ENCODE measurements around the gene CERS2.
A peak's percentile ranks its signal among the peaks of the same experiment; 100 is the strongest.

Gene CERS2

DNA sequence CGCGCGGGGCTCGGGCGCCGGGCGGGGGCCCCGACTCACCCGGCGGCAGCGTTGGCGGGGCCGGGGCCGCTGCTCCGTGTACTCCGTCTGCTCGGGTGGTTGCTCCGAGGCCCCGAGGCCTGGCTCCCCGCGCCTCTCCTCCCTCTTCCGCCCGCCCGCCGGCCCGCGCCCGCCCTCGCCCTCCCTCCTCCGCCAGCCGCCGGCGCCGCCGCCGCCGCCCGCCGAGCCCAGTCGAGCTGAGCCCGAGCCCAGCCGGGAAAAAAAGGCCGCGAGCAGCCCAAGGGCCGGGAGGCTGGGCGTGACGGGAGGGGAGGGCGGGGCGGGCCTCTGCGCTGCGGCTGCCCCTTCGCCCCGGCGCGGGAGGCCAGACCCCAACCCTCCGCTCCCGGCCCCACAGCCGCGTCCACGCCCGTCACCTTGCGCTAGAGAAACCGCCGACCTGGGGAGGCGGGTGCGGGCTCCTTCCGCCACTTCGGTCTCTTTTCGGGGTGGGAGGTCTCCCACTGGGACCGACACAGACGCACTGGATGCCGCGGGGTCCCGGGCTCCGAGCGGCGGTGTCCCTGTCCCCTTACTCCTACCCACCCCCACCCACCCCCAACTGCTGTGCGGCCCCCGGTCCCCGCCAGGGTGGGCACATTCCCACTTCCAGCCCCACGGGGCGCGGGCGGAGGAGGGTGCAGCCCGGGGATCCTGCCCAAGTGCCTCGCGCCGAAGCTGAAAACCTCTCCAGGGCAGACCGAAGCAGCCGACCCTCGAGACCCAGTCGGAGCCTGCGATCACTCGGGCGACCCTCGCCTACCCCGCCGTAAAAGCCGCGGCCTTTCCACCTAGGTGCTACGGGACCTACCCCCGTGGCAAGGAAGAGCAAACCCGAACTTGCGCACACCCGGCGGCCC lies at the start of gene CERS2 (continued):
- TF ChIP-seq SP7 (tag by site-specific recombination; IDR thresholded peaks at IDR 0.05) (no peak), HOXD13 (CRISPR knock-in tag; IDR thresholded peaks at IDR 0.05; ENCODE audit: borderline replicate concordance) (no peak), ZXDB (tag by site-specific recombination; IDR thresholded peaks at IDR 0.05) (peak; percentile 42; the same call in 1 of the 2 replicates), ZNF433 (tag by site-specific recombination; IDR thresholded peaks at IDR 0.05; ENCODE audit: low read depth) (no peak), REPIN1 (tag by site-specific recombination; IDR thresholded peaks at IDR 0.05; ENCODE audit: low read depth) (no peak), GFI1B (tag by site-specific recombination; IDR thresholded peaks at IDR 0.05) (no peak), ZNF792 (tag by site-specific recombination; IDR thresholded peaks at IDR 0.05) (no peak), SP2 (tag by site-specific recombination; IDR thresholded peaks at IDR 0.05) (peak; percentile 51; the same call in 1 of the 2 replicates), ZNF114 (tag by site-specific recombination; IDR thresholded peaks at IDR 0.05) (no peak), ZBTB20 (tag by site-specific recombination; IDR thresholded peaks at IDR 0.05) (peak; percentile 65; the same call in 1 of the 2 replicates), KLF8 (tag by site-specific recombination; IDR thresholded peaks at IDR 0.05) (peak; percentile 51; the same call in 1 of the 2 replicates), ZNF514 (tag by site-specific recombination; IDR thresholded peaks at IDR 0.05) (no peak), ZNF23 (tag by site-specific recombination; IDR thresholded peaks at IDR 0.05; ENCODE audit: borderline replicate concordance) (no peak), GLI2 (tag by site-specific recombination; IDR thresholded peaks at IDR 0.05; ENCODE audit: borderline replicate concordance, low read depth) (no peak), ZNF112 (tag by site-specific recombination; IDR thresholded peaks at IDR 0.05) (no peak), GLIS2 (tag by site-specific recombination; IDR thresholded peaks at IDR 0.05) (peak; percentile 89), ZNF157 (tag by site-specific recombination; IDR thresholded peaks at IDR 0.05) (no peak), YY1 (tag by site-specific recombination; IDR thresholded peaks at IDR 0.05) (no peak), KLF16 (tag by site-specific recombination; IDR thresholded peaks at IDR 0.05) (no peak), ZNF175 (tag by site-specific recombination; IDR thresholded peaks at IDR 0.05) (no peak), ZNF560 (tag by site-specific recombination; IDR thresholded peaks at IDR 0.05; ENCODE audit: borderline replicate concordance) (no peak), WT1 (tag by site-specific recombination; IDR thresholded peaks at IDR 0.05) (no peak), EGR2 (tag by site-specific recombination; IDR thresholded peaks at IDR 0.05; ENCODE audit: low read depth) (no peak), ZNF16 (tag by site-specific recombination; IDR thresholded peaks at IDR 0.05; ENCODE audit: low read depth) (no peak), MYNN (tag by site-specific recombination; IDR thresholded peaks at IDR 0.05; ENCODE audit: borderline replicate concordance) (no peak), TCF7L2 (IDR thresholded peaks at IDR 0.05; ENCODE audit: borderline replicate concordance, low read depth, low read length) (no peak), ZNF521 (tag by site-specific recombination; IDR thresholded peaks at IDR 0.05) (no peak), ZNF202 (tag by site-specific recombination; IDR thresholded peaks at IDR 0.05; ENCODE audit: borderline replicate concordance) (no peak), TRIM28 (IDR thresholded peaks at IDR 0.05; ENCODE audit: borderline replicate concordance, low read length) (no peak)
- TF ChIP-seq, protein P1, sequence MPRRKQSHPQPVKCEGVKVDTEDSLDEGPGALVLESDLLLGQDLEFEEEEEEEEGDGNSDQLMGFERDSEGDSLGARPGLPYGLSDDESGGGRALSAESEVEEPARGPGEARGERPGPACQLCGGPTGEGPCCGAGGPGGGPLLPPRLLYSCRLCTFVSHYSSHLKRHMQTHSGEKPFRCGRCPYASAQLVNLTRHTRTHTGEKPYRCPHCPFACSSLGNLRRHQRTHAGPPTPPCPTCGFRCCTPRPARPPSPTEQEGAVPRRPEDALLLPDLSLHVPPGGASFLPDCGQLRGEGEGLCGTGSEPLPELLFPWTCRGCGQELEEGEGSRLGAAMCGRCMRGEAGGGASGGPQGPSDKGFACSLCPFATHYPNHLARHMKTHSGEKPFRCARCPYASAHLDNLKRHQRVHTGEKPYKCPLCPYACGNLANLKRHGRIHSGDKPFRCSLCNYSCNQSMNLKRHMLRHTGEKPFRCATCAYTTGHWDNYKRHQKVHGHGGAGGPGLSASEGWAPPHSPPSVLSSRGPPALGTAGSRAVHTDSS (tag by site-specific recombination; IDR thresholded peaks at IDR 0.05): no peak
- TF ChIP-seq, protein P2, sequence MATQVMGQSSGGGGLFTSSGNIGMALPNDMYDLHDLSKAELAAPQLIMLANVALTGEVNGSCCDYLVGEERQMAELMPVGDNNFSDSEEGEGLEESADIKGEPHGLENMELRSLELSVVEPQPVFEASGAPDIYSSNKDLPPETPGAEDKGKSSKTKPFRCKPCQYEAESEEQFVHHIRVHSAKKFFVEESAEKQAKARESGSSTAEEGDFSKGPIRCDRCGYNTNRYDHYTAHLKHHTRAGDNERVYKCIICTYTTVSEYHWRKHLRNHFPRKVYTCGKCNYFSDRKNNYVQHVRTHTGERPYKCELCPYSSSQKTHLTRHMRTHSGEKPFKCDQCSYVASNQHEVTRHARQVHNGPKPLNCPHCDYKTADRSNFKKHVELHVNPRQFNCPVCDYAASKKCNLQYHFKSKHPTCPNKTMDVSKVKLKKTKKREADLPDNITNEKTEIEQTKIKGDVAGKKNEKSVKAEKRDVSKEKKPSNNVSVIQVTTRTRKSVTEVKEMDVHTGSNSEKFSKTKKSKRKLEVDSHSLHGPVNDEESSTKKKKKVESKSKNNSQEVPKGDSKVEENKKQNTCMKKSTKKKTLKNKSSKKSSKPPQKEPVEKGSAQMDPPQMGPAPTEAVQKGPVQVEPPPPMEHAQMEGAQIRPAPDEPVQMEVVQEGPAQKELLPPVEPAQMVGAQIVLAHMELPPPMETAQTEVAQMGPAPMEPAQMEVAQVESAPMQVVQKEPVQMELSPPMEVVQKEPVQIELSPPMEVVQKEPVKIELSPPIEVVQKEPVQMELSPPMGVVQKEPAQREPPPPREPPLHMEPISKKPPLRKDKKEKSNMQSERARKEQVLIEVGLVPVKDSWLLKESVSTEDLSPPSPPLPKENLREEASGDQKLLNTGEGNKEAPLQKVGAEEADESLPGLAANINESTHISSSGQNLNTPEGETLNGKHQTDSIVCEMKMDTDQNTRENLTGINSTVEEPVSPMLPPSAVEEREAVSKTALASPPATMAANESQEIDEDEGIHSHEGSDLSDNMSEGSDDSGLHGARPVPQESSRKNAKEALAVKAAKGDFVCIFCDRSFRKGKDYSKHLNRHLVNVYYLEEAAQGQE (tag by site-specific recombination; IDR thresholded peaks at IDR 0.05): no peak
- TF ChIP-seq, protein P3, sequence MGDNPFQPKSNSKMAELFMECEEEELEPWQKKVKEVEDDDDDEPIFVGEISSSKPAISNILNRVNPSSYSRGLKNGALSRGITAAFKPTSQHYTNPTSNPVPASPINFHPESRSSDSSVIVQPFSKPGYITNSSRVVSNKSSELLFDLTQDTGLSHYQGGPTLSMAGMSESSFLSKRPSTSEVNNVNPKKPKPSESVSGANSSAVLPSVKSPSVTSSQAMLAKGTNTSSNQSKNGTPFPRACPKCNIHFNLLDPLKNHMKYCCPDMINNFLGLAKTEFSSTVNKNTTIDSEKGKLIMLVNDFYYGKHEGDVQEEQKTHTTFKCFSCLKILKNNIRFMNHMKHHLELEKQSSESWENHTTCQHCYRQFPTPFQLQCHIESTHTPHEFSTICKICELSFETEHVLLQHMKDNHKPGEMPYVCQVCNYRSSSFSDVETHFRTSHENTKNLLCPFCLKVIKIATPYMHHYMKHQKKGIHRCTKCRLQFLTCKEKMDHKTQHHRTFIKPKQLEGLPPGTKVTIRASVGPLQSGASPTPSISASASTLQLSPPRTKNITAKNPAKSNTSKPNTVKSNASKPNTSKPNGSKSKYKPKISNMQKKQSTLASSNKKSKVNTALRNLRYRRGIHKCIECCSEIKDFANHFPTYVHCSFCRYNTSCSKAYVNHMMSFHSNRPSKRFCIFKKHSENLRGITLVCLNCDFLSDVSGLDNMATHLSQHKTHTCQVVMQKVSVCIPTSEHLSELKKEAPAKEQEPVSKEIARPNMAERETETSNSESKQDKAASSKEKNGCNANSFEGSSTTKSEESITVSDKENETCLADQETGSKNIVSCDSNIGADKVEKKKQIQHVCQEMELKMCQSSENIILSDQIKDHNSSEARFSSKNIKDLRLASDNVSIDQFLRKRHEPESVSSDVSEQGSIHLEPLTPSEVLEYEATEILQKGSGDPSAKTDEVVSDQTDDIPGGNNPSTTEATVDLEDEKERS (tag by site-specific recombination; IDR thresholded peaks at IDR 0.05): no peak
- TF ChIP-seq, protein P4, sequence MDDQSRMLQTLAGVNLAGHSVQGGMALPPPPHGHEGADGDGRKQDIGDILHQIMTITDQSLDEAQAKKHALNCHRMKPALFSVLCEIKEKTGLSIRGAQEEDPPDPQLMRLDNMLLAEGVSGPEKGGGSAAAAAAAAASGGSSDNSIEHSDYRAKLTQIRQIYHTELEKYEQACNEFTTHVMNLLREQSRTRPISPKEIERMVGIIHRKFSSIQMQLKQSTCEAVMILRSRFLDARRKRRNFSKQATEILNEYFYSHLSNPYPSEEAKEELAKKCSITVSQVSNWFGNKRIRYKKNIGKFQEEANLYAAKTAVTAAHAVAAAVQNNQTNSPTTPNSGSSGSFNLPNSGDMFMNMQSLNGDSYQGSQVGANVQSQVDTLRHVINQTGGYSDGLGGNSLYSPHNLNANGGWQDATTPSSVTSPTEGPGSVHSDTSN (CRISPR knock-in tag; IDR thresholded peaks at IDR 0.05): no peak

All from HEK293 (cell line).